Glomerular visceral epithelial cell (primary cell): ENCODE data around the gene KRT17.
A peak's percentile ranks its signal among the peaks of the same experiment; 100 is the strongest.
"Not testable (repeated sequence)": the region's sequence is repeated elsewhere in the genome, so short reads cannot be mapped to it uniquely, and the experiment has no call there.

Experiments used
- DNase-seq: peaks from one replicate; pipeline ENCODE4 v3.0.0-alpha.2; 2016; ENCODE audit errors: extremely low spot score

KRT17 gene

GRCh38 chr17:41594363-41594915 lies 29.9 kb downstream of the KRT17 start:
- DNase-seq: no peak

- DNase-seq: no peak
Measured at GRCh38 chr17:41593306-41593981, 30.9 kb downstream of the KRT17 start.

- no peak for DNase-seq
Measured at GRCh38 chr17:41592601-41593305, 31.6 kb downstream of the KRT17 start.

- no peak for DNase-seq
Measured at GRCh38 chr17:41589301-41589700, 35.1 kb downstream of the KRT17 start.

GRCh38 chr17:41588126-41588810 lies 36.1 kb downstream of the KRT17 start:
- DNase-seq: no peak

GRCh38 chr17:41586863-41587495 lies 37.4 kb downstream of the KRT17 start, which contains the start of gene KRT14:
TSS of gene KRT14 (minus strand) at chr17:41586895. CDS start at chr17:41586834, 61 bp downstream.
- DNase-seq: no peak

- DNase-seq: no peak
Measured at GRCh38 chr17:41585301-41586056, 38.9 kb downstream of the KRT17 start.

GRCh38 chr17:41584331-41584927 lies 39.9 kb downstream of the KRT17 start:
- not testable (repeated sequence) for DNase-seq

- no peak for DNase-seq
Measured at GRCh38 chr17:41583137-41584127, 40.9 kb downstream of the KRT17 start.

GRCh38 chr17:41582061-41582968 lies 42.1 kb downstream of the KRT17 start:
- not testable (repeated sequence) for DNase-seq

GRCh38 chr17:41581366-41582060 lies 42.9 kb downstream of the KRT17 start:
- no peak for DNase-seq

- no peak for DNase-seq
Measured at GRCh38 chr17:41580687-41581365, 43.5 kb downstream of the KRT17 start.

GRCh38 chr17:41580244-41580575 lies 44.2 kb downstream of the KRT17 start:
- no peak for DNase-seq

GRCh38 chr17:41579484-41580243 lies 44.7 kb downstream of the KRT17 start:
- peak; percentile 79 for DNase-seq

GRCh38 chr17:41578971-41579370 lies 45.4 kb downstream of the KRT17 start:
- DNase-seq: no peak

GRCh38 chr17:41578538-41578937 lies 45.8 kb downstream of the KRT17 start:
- no peak for DNase-seq

GRCh38 chr17:41576740-41577139 lies 47.6 kb downstream of the KRT17 start:
- DNase-seq: not testable (repeated sequence)
